Endothelial cell of umbilical vein (primary cell): ENCODE measurements around the gene TSPAN5. TPM values are rescaled to one million over a fixed set of nuclear protein-coding genes. Genes with fewer than 3 reads are reported as not detected.

ENCODE experiments used
- BruUV-seq: library from RNA; stranded (reverse); fragments of 400-500 nt; replicated peaks from 2 replicates; lab custom pipeline; 2021; lab: Mats Ljungman, UMichigan
- CTCF ChIA-PET: fragments of 300-600, 350-600 bp; sonication (Branson Sonifier 250); formaldehyde crosslinking; loops from one replicate; lab custom pipeline; 2021; ENCODE audit warnings: antibody characterized with exemption, inconsistent platforms; lab: Charles Lee
- POLR2A ChIA-PET: fragments of 300-600, 350-600 bp; sonication (Branson Sonifier 250); formaldehyde crosslinking; loops from one replicate; lab custom pipeline; 2021; ENCODE audit warnings: antibody characterized with exemption, inconsistent platforms; lab: Charles Lee
- DNase-seq: peaks from one replicate; pipeline ENCODE4 v3.0.0-alpha.2; 2011; ENCODE audit warnings: low read depth, low spot score
- FAIRE-seq: peaks from 2 replicates; lab custom pipeline; 2011; peaks lifted over from hg19 to GRCh38; lab: Jason Lieb, UNC
- H2AFZ ChIP-seq: 2 replicates; pipeline ENCODE4 v1.6.0; 2012; ENCODE audit warnings: low read depth, low read length, control low read depth, inconsistent platforms
- H3K27ac ChIP-seq: 2 replicates; pipeline ENCODE4 v1.5.1; 2011; ENCODE audit warnings: low read depth, mild to moderate bottlenecking, control low read depth, low read length, moderate library complexity; ENCODE audit not compliant: insufficient read depth
- H3K27me3 ChIP-seq, 2 experiments: 2 replicates each; pipeline versions ENCODE4 v1.6.0 to v1.6.1; 2011; ENCODE audit warnings: low read length in 2 of 2, mixed read lengths in 1 of 2; ENCODE audit not compliant: control insufficient read depth in 2 of 2, insufficient read depth in 2 of 2
- H3K36me3 ChIP-seq, 2 experiments: 2 replicates in 1 of 2; 3 replicates in 1 of 2; pipeline ENCODE4 v1.5.1; 2011; ENCODE audit warnings: low read length in 2 of 2, mild to moderate bottlenecking in 1 of 2, moderate library complexity in 1 of 2; ENCODE audit not compliant: control insufficient read depth in 2 of 2, insufficient read depth in 2 of 2; ENCODE audit errors: extremely low read depth in 1 of 2
- H3K4me1 ChIP-seq: 3 replicates; pipeline ENCODE4 v1.5.1; 2011; ENCODE audit warnings: mild to moderate bottlenecking, low read length; ENCODE audit not compliant: control insufficient read depth, insufficient read depth; ENCODE audit errors: extremely low read depth
- H3K4me2 ChIP-seq: 2 replicates; pipeline ENCODE4 v1.6.1; 2011; ENCODE audit warnings: low read length, control low read depth, mixed read lengths; ENCODE audit not compliant: insufficient read depth
- H3K4me3 ChIP-seq, 3 experiments: fragments of 200-600 bp in 1 of 3; sonication (generic), shearing (Covaris generic) in 1 of 3; replicated peaks in 1 of 3; 2 replicates each; pipeline ENCODE4 v1.5.1; 2011 to 2016; ENCODE audit warnings: control low read depth in 3 of 3, low read length in 3 of 3, mild to moderate bottlenecking in 2 of 3, inconsistent platforms in 1 of 3, low read depth in 1 of 3, moderate library complexity in 1 of 3; ENCODE audit not compliant: insufficient read depth in 1 of 3
- H3K79me2 ChIP-seq: 2 replicates; pipeline ENCODE4 v1.6.0; 2012; ENCODE audit warnings: low read length, inconsistent platforms; ENCODE audit not compliant: control insufficient read depth, insufficient read depth
- H3K9ac ChIP-seq: replicated peaks from 2 replicates; pipeline ENCODE3; 2011; ENCODE audit warnings: low read length, control low read depth; ENCODE audit not compliant: insufficient read depth; ENCODE audit errors: extremely low read depth
- H3K9me1 ChIP-seq: replicated peaks from 3 replicates; pipeline ENCODE4 v1.6.0; 2011; ENCODE audit warnings: mild to moderate bottlenecking, low read length; ENCODE audit not compliant: control insufficient read depth, insufficient read depth; ENCODE audit errors: extremely low read depth
- H3K9me3 ChIP-seq: replicated peaks from 2 replicates; pipeline ENCODE4 v1.5.1; 2012; ENCODE audit warnings: low read length, inconsistent platforms; ENCODE audit not compliant: control insufficient read depth, insufficient read depth
- H4K20me1 ChIP-seq: replicated peaks from 2 replicates; pipeline ENCODE3; 2011; ENCODE audit warnings: mild to moderate bottlenecking, low read length; ENCODE audit not compliant: control insufficient read depth, insufficient read depth; ENCODE audit errors: extremely low read depth
- EZH2 ChIP-seq: IDR thresholded peaks from 2 replicates; pipeline ENCODE4 v1.6.1; 2012; ENCODE audit warnings: borderline replicate concordance, low read depth, mild to moderate bottlenecking, moderate library complexity, low read length, inconsistent platforms; ENCODE audit not compliant: severe bottlenecking
- FOS ChIP-seq: IDR thresholded peaks from 2 replicates; pipeline ENCODE4 v1.6.1; 2011; ENCODE audit warnings: mild to moderate bottlenecking, low read length, moderate library complexity, borderline replicate concordance; ENCODE audit not compliant: insufficient read depth
- MYC ChIP-seq: IDR thresholded peaks from one replicate; pipeline ENCODE4 v1.6.1; 2011; ENCODE audit warnings: mild to moderate bottlenecking, low read depth, low read length
- POLR2A ChIP-seq: IDR thresholded peaks from 2 replicates; pipeline ENCODE4 v1.6.1; 2012; ENCODE audit warnings: low read depth, mild to moderate bottlenecking, control low read depth, low read length
- POLR2AphosphoS5 ChIP-seq: IDR thresholded peaks from 2 replicates; pipeline ENCODE4 v1.6.1; 2012; ENCODE audit warnings: low read depth, mild to moderate bottlenecking, control low read depth, low read length, moderate library complexity; ENCODE audit not compliant: insufficient read depth
- dilution Hi-C: fragments of 300-500 bp; cut with MboI; formaldehyde crosslinking; loops from one replicate; pipeline ENCODE4 v1.15.0; 2019; ENCODE audit warnings: low sequenced_read_pairs; ENCODE audit not compliant: extremely low pct_ligation_motif_present
- intact Hi-C: fragments of 100-400 bp; cut with micrococcal nuclease; formaldehyde crosslinking; loops from one replicate; pipeline ENCODE4 v1.10.0; 2022
- polyA plus RNA-seq, 4 experiments: library from polyadenylated mRNA; depleted of rRNA in 3 of 4; stranded (reverse) in 3 of 4; unstranded in 1 of 4; fragments of >200 nt; gene quantifications; 2 replicates each; pipeline versions ENCODE4 v1.2.1 to v1.2.3, GENCODE V29; 2011 to 2012; ENCODE audit warnings: missing spikeins in 1 of 4
- total RNA-seq: library from RNA; stranded (reverse); gene quantifications from 2 replicates; pipeline ENCODE4 v1.2.3, GENCODE V29; 2021
- TF ChIP-seq, protein P1 (sequence below): IDR thresholded peaks from 2 replicates; pipeline ENCODE4 v1.6.1; 2011; ENCODE audit not compliant: insufficient read depth, insufficient read length

The TSPAN5 gene
- total and polyA plus RNA-seq, 2 donors (not counting 3 experiments of a cell fraction or from before 2014, with no cell fraction given) = 45.1 to 50.2 TPM

DNA sequence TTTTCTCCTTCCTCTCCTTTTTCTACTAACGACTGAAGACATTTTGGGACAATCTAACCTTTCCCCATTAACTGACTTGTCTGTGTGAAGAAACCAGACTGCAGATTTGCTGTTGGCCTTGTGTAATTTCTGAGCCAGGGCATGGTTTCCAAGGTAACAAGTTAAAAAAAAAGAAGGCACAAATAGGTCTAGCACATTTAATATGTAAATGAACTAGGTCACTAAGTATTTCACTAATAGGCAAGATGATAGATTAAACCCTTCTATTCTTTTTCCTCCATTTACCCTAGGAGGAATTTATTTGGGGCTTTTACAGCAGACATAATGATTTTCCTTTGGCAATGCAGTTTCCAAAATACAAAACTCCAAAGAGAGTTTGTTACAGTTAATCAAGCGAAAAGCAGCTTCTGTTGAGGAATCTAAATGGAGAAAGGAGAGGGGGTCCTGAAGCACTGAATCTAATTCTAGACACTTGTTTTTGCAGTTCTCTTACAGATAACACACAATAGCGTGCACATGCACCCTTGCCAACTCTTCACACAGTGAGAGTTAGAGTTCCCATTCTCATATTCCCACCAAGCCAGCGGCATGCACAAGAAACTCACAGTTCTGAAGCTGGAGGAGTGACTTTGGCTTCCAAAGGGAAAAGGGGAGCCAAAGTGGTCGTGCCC, 72.0 kb downstream of the TSPAN5 start:
- CTCF ChIA-PET = interaction anchor here (0.7 kb wide), 1 partner anchor 119 kb away, joined by 3 read pairs; no protein-coding TSS in a partner anchor
- no peak overlapping the region for H2AFZ ChIP-seq
- no peak overlapping the region for H3K27ac ChIP-seq
- no peak overlapping the region for H3K4me3 ChIP-seq
- H3K4me2 ChIP-seq = no peak overlapping the region
- H3K4me1 ChIP-seq = no peaks in the 10 kb centered on the region
- no TSS peak for BruUV-seq
- no peak overlapping the region for H3K9ac ChIP-seq
- no peaks in the 10 kb centered on the region for H3K9me1 ChIP-seq
- no peaks in the 10 kb centered on the region for H4K20me1 ChIP-seq
- no peak for DNase-seq
- H3K79me2 ChIP-seq = peaks cover 36% of the 10 kb centered on the region
- intact Hi-C loops (no loop called here), dilution Hi-C loops (no loop called here)
- H3K9me3 ChIP-seq = no peaks in the 10 kb centered on the region
- POLR2A ChIA-PET = no interaction called here
- no peak for TF ChIP-seq EZH2
- no peaks in the 10 kb centered on the region for H3K27me3 ChIP-seq
- peaks cover 0 to 3% of the 10 kb centered on the region in 2 experiments for H3K36me3 ChIP-seq
- FAIRE-seq = no peak

DNA sequence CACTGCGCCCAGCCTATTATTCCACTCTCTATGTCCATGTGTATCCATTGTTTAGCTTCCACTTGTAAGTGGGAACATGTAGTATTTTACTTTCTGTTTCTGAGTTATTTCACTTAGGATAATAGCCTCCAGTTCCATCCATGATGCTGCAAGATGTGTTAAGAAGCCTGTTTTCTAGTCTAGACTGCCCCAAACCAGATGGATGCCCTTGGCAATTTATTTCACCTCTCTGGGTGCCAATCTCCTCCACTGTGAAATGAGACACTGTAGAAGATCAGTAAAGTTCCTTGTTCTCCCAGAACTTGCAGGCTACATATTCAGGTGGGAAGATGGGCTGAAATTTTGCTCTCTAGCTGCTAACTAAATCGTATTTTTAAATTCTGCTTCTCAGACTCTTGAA, 72.8 kb downstream of the TSPAN5 start:
- BruUV-seq = no TSS peak
- POLR2A ChIA-PET = no interaction called here
- peaks cover 36% of the 10 kb centered on the region for H3K79me2 ChIP-seq

More for the DNA sequence above, 72.8 kb downstream of the TSPAN5 start:
- FAIRE-seq (no peak), DNase-seq (no peak)
- no peaks in the 10 kb centered on the region for H4K20me1 ChIP-seq
- no peak overlapping the region for H3K4me2 ChIP-seq
- intact Hi-C loops (no loop called here), dilution Hi-C loops (no loop called here)
- no peak overlapping the region for H3K27ac ChIP-seq
- no peak overlapping the region for H3K9ac ChIP-seq
- no peak overlapping the region for H3K4me3 ChIP-seq
- H3K27me3 ChIP-seq = no peaks in the 10 kb centered on the region
- peaks cover 5% of the 10 kb centered on the region for H3K4me1 ChIP-seq
- no peak overlapping the region for H2AFZ ChIP-seq
- H3K36me3 ChIP-seq = peaks cover 0 to 3% of the 10 kb centered on the region in 2 experiments
- CTCF ChIA-PET = no interaction called here
- no peaks in the 10 kb centered on the region for H3K9me1 ChIP-seq
- H3K9me3 ChIP-seq = no peaks in the 10 kb centered on the region
- TF ChIP-seq MYC = no peak
- TF ChIP-seq FOS = no peak
- TF ChIP-seq POLR2AphosphoS5 = no peak
- no peak for TF ChIP-seq POLR2A
- TF ChIP-seq, protein P1, sequence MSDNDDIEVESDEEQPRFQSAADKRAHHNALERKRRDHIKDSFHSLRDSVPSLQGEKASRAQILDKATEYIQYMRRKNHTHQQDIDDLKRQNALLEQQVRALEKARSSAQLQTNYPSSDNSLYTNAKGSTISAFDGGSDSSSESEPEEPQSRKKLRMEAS = no peak
- TF ChIP-seq EZH2 = no peak
